B cell (primary cell): ENCODE data around the gene TLE5. TPM values are rescaled to one million over a fixed set of nuclear protein-coding genes. Genes with fewer than 3 reads are reported as not detected.

Experiments
- ATAC-seq: fragments of 200-7000 bp; cut with Tn5 transposase; one replicate; pipeline ENCODE4 v1.10.0; 2021; ENCODE audit warnings: low read depth, mild to moderate bottlenecking, moderate number of reproducible peaks, moderate library complexity
- CTCF ChIA-PET: fragments of 350-600 bp; sonication (Branson Sonifier 250); formaldehyde crosslinking; loops from one replicate; lab custom pipeline; 2021; ENCODE audit warnings: antibody characterized with exemption, inconsistent platforms; lab: Charles Lee
- POLR2A ChIA-PET: fragments of 350-600 bp; sonication (Branson Sonifier 250); formaldehyde crosslinking; loops from one replicate; lab custom pipeline; 2021; ENCODE audit warnings: antibody characterized with exemption; lab: Charles Lee
- DNase-seq: peaks from one replicate; pipeline ENCODE4 v3.0.0; 2013
- H2AFZ ChIP-seq: 2 replicates; pipeline ENCODE4 v1.6.1; 2012; ENCODE audit warnings: mild to moderate bottlenecking, low read depth, low read length; ENCODE audit not compliant: insufficient read depth, poor library complexity, severe bottlenecking
- H3K27ac ChIP-seq, 2 donors: 1 replicate in 1 of 2; 2 replicates in 1 of 2; pipeline ENCODE4 v1.5.1; 2012 to 2013; ENCODE audit warnings: low read length in 2 of 2, mild to moderate bottlenecking in 2 of 2, moderate library complexity in 1 of 2
- H3K27me3 ChIP-seq, 4 experiments: fragments of 200-600 bp in 1 of 4; sonication (generic) in 1 of 4; replicated peaks in 1 of 4; 1 replicate in 2 of 4; 2 replicates in 2 of 4; pipeline versions ENCODE4 v1.6.1 to v1.7.0; 2013 to 2016; ENCODE audit warnings: low read length in 3 of 4, mild to moderate bottlenecking in 2 of 4, mixed read lengths in 1 of 4, moderate library complexity in 1 of 4; ENCODE audit not compliant: insufficient read depth in 4 of 4, control insufficient read depth in 3 of 4; ENCODE audit errors: control extremely low read depth in 1 of 4
- H3K36me3 ChIP-seq, 2 experiments: replicated peaks in 1 of 2; 1 replicate in 1 of 2; 2 replicates in 1 of 2; pipeline versions ENCODE4 v1.6.1 to v1.7.1; 2013; ENCODE audit warnings: low read length in 1 of 2; ENCODE audit not compliant: insufficient read depth in 2 of 2, control insufficient read depth in 1 of 2; ENCODE audit errors: control extremely low read depth in 1 of 2, extremely low read depth in 1 of 2
- H3K4me1 ChIP-seq, 2 donors: fragments of 200-600 bp in 1 of 2; sonication (generic) in 1 of 2; 1 replicate in 1 of 2; 2 replicates in 1 of 2; pipeline versions ENCODE4 v1.5.1 to v1.6.1; 2013 to 2017; ENCODE audit warnings: low read length in 2 of 2; ENCODE audit not compliant: control insufficient read depth in 2 of 2, insufficient read depth in 2 of 2
- H3K4me2 ChIP-seq: replicated peaks from 2 replicates; pipeline ENCODE3; 2012; ENCODE audit warnings: mild to moderate bottlenecking, low read depth, low read length; ENCODE audit not compliant: poor library complexity, severe bottlenecking
- H3K4me3 ChIP-seq, 5 experiments: fragments of 200-600 bp in 1 of 5; sonication (generic) in 1 of 5; 1 replicate in 3 of 5; 2 replicates in 2 of 5; pipeline versions ENCODE4 v1.5.1 to v1.7.0; 2011 to 2016; ENCODE audit warnings: low read length in 4 of 5, mild to moderate bottlenecking in 4 of 5, low read depth in 2 of 5, control low read depth in 1 of 5, moderate library complexity in 1 of 5; ENCODE audit not compliant: insufficient read depth in 1 of 5; ENCODE audit errors: control extremely low read depth in 1 of 5, extremely low read depth in 1 of 5
- H3K79me2 ChIP-seq: fragments of 200-600 bp; sonication (generic); one replicate; pipeline ENCODE4 v1.6.0; 2016; ENCODE audit warnings: low read length; ENCODE audit not compliant: control insufficient read depth, insufficient read depth
- H3K9ac ChIP-seq: fragments of 200-600 bp; sonication (generic); 2 replicates; pipeline ENCODE4 v1.6.1; 2017; ENCODE audit warnings: mild to moderate bottlenecking, low read length, moderate library complexity
- H3K9me3 ChIP-seq, 3 donors: one replicate each; pipeline versions ENCODE4 v1.6.1 to v1.7.1; 2013; ENCODE audit warnings: low read length in 2 of 3; ENCODE audit not compliant: control insufficient read depth in 2 of 3, insufficient read depth in 1 of 3; ENCODE audit errors: control extremely low read depth in 1 of 3
- H4K20me1 ChIP-seq: 2 replicates; pipeline ENCODE4 v1.6.0; 2012; ENCODE audit warnings: mild to moderate bottlenecking, low read length; ENCODE audit not compliant: insufficient read depth, control insufficient read depth, poor library complexity, severe bottlenecking
- H3K27ac Mint-ChIP-seq: one replicate; pipeline ENCODE4 v1.8.0; 2021; ENCODE audit warnings: mixed read lengths
- H3K27me3 Mint-ChIP-seq: one replicate; pipeline ENCODE4 v1.8.0; 2021; ENCODE audit warnings: mixed read lengths
- H3K4me1 Mint-ChIP-seq: one replicate; pipeline ENCODE4 v1.8.0; 2021; ENCODE audit warnings: mixed read lengths
- H3K4me3 Mint-ChIP-seq: one replicate; pipeline ENCODE4 v1.8.0; 2021; ENCODE audit warnings: mixed read lengths
- H3K9me3 Mint-ChIP-seq: one replicate; pipeline ENCODE4 v1.8.0; 2022; ENCODE audit warnings: mixed read lengths; ENCODE audit not compliant: insufficient read depth
- EZH2 ChIP-seq: IDR thresholded peaks from 2 replicates; pipeline ENCODE4 v1.6.1; 2012; ENCODE audit warnings: borderline replicate concordance, low read depth, mild to moderate bottlenecking, moderate library complexity, low read length; ENCODE audit not compliant: insufficient read depth, poor library complexity, severe bottlenecking
- WGBS: methylation state at CpG from one replicate; pipeline ENCODE4 v1.1.5; 2013; ENCODE audit warnings: missing lambda C conversion rate; ENCODE audit not compliant: insufficient coverage; 5-methylcytosine and 5-hydroxymethylcytosine counted together
- intact Hi-C: fragments of 100-400 bp; cut with micrococcal nuclease; formaldehyde crosslinking; loops from one replicate; pipeline ENCODE4 v1.10.0; 2022
- polyA plus RNA-seq: library from polyadenylated mRNA; depleted of rRNA; stranded (reverse); fragments of >200 nt; gene quantifications from 2 replicates; pipeline ENCODE4 v1.2.3, GENCODE V29; 2012
- total RNA-seq, 2 donors: library from RNA; stranded (reverse); fragments of 120-200 nt in 1 of 2; gene quantifications; 1 replicate in 1 of 2; 2 replicates in 1 of 2; pipeline versions ENCODE4 v1.2.3 to v1.2.4, GENCODE V29; 2013 to 2022
- TF ChIP-seq, protein P1 (sequence below): fragments of 200-600 bp; IDR thresholded peaks from one replicate; pipeline ENCODE4 v1.8.0; 2022; ENCODE audit warnings: antibody characterized with exemption, mild to moderate bottlenecking

The TLE5 gene
- total and polyA plus RNA-seq, 2 donors (not counting 1 experiment from before 2014, with no cell fraction given): 697 to 1,132 TPM

DNA sequence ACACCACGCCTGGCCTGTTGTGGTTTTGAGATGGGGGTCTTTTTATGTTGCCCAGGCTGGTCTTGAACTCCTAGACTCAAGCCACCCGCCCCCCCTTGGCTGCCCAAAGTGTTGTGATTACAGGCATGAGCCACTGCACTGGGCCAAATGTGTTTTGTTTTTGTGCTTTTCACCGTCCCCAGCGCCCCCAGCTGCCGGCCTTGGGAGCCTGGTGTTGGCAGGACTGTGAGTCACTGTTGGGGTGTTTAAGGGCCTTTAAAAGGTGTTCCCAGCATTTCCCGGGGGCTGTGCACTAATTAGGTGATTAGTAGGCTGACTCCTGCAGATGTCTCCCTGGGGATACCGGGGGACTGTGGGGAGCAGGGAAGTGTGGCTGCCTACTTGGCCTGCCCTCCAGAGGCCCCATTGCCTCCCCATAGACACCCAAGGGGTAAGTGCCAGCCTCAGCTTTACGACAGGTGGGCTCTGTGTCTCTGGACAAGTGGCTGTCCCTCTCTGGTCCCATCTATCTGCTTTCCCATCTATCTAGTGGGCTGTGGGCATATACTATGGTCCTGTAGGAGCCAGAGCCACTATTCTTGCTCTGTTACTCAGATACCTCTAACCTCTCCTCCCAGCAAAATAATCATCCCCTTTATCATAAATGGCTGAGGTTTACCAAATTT, 11.8 kb upstream of the TLE5 start:
- intact Hi-C loops: loop anchor here (10.0 kb wide), 2 partner anchors 91 to 109 kb away; no protein-coding TSS in a partner anchor
- no peaks in the 10 kb centered on the region for H3K79me2 ChIP-seq
- H3K9ac ChIP-seq: no peak overlapping the region
- no peak overlapping the region for H3K4me3 ChIP-seq
- 61% methylated on average over 7 of the region's 8 CpGs for WGBS
- H3K4me3 Mint-ChIP-seq: no peak overlapping the region
- H3K4me1 Mint-ChIP-seq: peaks cover 12% of the 10 kb centered on the region
- TF ChIP-seq, protein P1, sequence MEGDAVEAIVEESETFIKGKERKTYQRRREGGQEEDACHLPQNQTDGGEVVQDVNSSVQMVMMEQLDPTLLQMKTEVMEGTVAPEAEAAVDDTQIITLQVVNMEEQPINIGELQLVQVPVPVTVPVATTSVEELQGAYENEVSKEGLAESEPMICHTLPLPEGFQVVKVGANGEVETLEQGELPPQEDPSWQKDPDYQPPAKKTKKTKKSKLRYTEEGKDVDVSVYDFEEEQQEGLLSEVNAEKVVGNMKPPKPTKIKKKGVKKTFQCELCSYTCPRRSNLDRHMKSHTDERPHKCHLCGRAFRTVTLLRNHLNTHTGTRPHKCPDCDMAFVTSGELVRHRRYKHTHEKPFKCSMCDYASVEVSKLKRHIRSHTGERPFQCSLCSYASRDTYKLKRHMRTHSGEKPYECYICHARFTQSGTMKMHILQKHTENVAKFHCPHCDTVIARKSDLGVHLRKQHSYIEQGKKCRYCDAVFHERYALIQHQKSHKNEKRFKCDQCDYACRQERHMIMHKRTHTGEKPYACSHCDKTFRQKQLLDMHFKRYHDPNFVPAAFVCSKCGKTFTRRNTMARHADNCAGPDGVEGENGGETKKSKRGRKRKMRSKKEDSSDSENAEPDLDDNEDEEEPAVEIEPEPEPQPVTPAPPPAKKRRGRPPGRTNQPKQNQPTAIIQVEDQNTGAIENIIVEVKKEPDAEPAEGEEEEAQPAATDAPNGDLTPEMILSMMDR: no peak
- TF ChIP-seq EZH2: no peak
- H3K27ac ChIP-seq: no peak overlapping the region
- no peak overlapping the region for H2AFZ ChIP-seq
- H3K27ac Mint-ChIP-seq: no peak overlapping the region
- no peak overlapping the region for H3K4me2 ChIP-seq
- ChIA-PET POLR2A (interaction anchor here (0.6 to 2.0 kb wide), 3 partner anchors 11 to 97 kb away, joined by 4 read pairs; no protein-coding TSS in a partner anchor), CTCF (interaction anchor here (0.7 to 6.8 kb wide), 7 partner anchors 17 to 123 kb away, joined by 3 to 73 read pairs (median 4); no protein-coding TSS in a partner anchor)
- ATAC-seq: peak; percentile 38
- no peak for DNase-seq
- no peaks in the 10 kb centered on the region for H3K36me3 ChIP-seq
- no peaks in the 10 kb centered on the region for H3K9me3 ChIP-seq
- no peaks in the 10 kb centered on the region for H4K20me1 ChIP-seq
- no peaks in the 10 kb centered on the region for H3K27me3 Mint-ChIP-seq
- H3K9me3 Mint-ChIP-seq: no peaks in the 10 kb centered on the region
- H3K4me1 ChIP-seq: peaks cover 0 to 21% of the 10 kb centered on the region in 2 donors
- peaks cover 0 to 8% (median 2%) of the 10 kb centered on the region in 4 experiments for H3K27me3 ChIP-seq

GRCh38 chr19:3073159-3073563, 10.9 kb upstream of the TLE5 start:
- peaks cover 0 to 24% of the 10 kb centered on the region in 2 donors for H3K4me1 ChIP-seq
- intact Hi-C loops: loop anchor here (10.0 kb wide), 2 partner anchors 92 to 108 kb away; no protein-coding TSS in a partner anchor
- no peaks in the 10 kb centered on the region for H3K9me3 ChIP-seq
- H3K36me3 ChIP-seq: no peaks in the 10 kb centered on the region
- no peaks in the 10 kb centered on the region for H3K9me3 Mint-ChIP-seq
- 76% methylated on average over 3 of the region's 3 CpGs for WGBS
- DNase-seq: no peak
- no peaks in the 10 kb centered on the region for H4K20me1 ChIP-seq
- TF ChIP-seq, protein P1: no peak
- TF ChIP-seq EZH2: no peak
- no peaks in the 10 kb centered on the region for H3K79me2 ChIP-seq
- no peak overlapping the region for H2AFZ ChIP-seq
- no peak overlapping the region for H3K9ac ChIP-seq
- H3K4me3 ChIP-seq: no peak overlapping the region
- no peak overlapping the region for H3K27ac ChIP-seq
- H3K4me1 Mint-ChIP-seq: peaks cover 14% of the 10 kb centered on the region
- H3K4me3 Mint-ChIP-seq: no peak overlapping the region
- H3K4me2 ChIP-seq: no peak overlapping the region
- ChIA-PET CTCF (interaction anchor here (0.7 to 6.8 kb wide), 10 partner anchors 15 to 531 kb away, joined by 3 to 73 read pairs (median 4); no protein-coding TSS in a partner anchor), POLR2A (interaction anchor here (0.6 to 1.2 kb wide), 3 partner anchors 12 to 98 kb away, joined by 4 to 9 read pairs (median 4); no protein-coding TSS in a partner anchor)
- H3K27me3 Mint-ChIP-seq: no peaks in the 10 kb centered on the region
- no peak overlapping the region for H3K27ac Mint-ChIP-seq
- H3K27me3 ChIP-seq: peaks cover 0 to 8% (median 2%) of the 10 kb centered on the region in 4 experiments
- ATAC-seq: no peak
